Retinal pigment epithelial cell (primary cell): ENCODE measurements around the gene FAM98A.

Source experiments
- DNase-seq: peaks from one replicate; pipeline ENCODE4 v3.0.0-alpha.2; 2010; ENCODE audit warnings: low read depth
- H3K4me3 ChIP-seq: 2 replicates; pipeline ENCODE4 v1.5.1; 2011; ENCODE audit warnings: mild to moderate bottlenecking, low read length, control low read depth, moderate library complexity
- CTCF ChIP-seq: conservative IDR thresholded peaks from 2 replicates; pipeline ENCODE4 v1.5.1; 2011; ENCODE audit warnings: low read depth, low read length, control low read depth, inconsistent platforms

Gene FAM98A

GRCh38 chr2:33607251-33607721 is 8.2 kb upstream of the FAM98A start:
- no peak for TF ChIP-seq CTCF
- DNase-seq = no peak
- H3K4me3 ChIP-seq = no peak overlapping the region

GRCh38 chr2:33606622-33607021 is 7.5 kb upstream of the FAM98A start:
- no peak for TF ChIP-seq CTCF
- DNase-seq = no peak
- H3K4me3 ChIP-seq = no peak overlapping the region

- no peak for DNase-seq
- no peak overlapping the region for H3K4me3 ChIP-seq
- TF ChIP-seq CTCF = no peak
These were observed 7.0 kb upstream of the FAM98A start for GRCh38 chr2:33606100-33606499.

GRCh38 chr2:33605056-33605455 is 6.0 kb upstream of the FAM98A start:
- TF ChIP-seq CTCF = no peak
- DNase-seq = no peak
- H3K4me3 ChIP-seq = no peak overlapping the region

- no peak overlapping the region for H3K4me3 ChIP-seq
- DNase-seq = no peak
- TF ChIP-seq CTCF = no peak
These were observed 4.3 kb upstream of the FAM98A start for GRCh38 chr2:33603416-33603815.

- H3K4me3 ChIP-seq = no peak overlapping the region
- no peak for DNase-seq
- no peak for TF ChIP-seq CTCF
These were observed 3.2 kb upstream of the FAM98A start for GRCh38 chr2:33602201-33602830.

GRCh38 chr2:33599943-33600192 is 769 bp upstream of the FAM98A start:
- TF ChIP-seq CTCF = no peak
- H3K4me3 ChIP-seq = peak overlapping the region; percentile 99
- no peak for DNase-seq
